GM18861 (cell line): ENCODE results near the gene CLDN5.

Experiments used
- ATAC-seq: cut with Tn5 transposase; IDR thresholded peaks from one replicate; pipeline ENCODE4 v1.9.1; 2021; ENCODE audit not compliant: unreplicated experiment

The CLDN5 gene

GRCh38 chr22:19507534-19507861 lies 16.7 kb downstream of the CLDN5 start:
- no peak for ATAC-seq

GRCh38 chr22:19506212-19506611 lies 18.0 kb downstream of the CLDN5 start:
- ATAC-seq: no peak

GRCh38 chr22:19505735-19506126 lies 18.5 kb downstream of the CLDN5 start:
- no peak for ATAC-seq

DNA sequence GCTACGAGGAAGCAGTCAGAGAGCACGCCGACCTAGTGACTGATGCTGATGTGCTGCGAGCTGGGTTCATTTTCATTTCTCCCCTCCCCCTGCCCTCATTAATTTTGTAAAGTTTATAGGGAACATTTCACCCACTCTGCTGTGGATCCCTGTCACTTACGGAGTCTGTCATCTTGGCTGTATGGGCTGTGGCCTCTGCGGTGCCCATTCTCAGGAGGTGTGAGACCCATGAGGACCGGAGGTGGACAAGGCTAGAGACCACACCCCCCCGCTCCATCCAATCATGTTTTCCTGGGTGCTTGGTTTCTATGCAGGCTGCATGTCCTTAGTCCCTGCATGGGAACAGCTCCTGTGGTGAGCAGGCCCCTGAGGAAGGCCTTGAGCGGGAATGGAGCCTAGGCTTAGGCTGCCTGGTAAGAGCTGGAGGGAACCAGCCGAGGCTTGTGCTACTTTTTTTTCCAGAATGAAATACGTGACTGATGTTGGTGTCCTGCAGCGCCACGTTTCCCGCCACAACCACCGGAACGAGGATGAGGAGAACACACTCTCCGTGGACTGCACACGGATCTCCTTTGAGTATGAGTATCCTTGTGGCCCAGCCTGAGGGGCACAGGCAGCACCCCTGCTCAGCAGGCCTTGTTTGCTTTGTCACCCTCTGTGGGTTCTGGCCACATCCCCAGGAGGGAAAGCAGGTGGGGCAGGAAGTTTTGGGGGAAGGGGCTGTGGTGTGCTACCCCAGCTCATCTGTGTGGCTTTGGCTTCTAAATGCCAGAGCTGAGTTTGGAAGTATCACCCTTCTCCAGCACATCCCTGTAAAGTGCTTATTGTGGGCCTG lies 19.1 kb downstream of the CLDN5 start:
- ATAC-seq: no peak

DNA sequence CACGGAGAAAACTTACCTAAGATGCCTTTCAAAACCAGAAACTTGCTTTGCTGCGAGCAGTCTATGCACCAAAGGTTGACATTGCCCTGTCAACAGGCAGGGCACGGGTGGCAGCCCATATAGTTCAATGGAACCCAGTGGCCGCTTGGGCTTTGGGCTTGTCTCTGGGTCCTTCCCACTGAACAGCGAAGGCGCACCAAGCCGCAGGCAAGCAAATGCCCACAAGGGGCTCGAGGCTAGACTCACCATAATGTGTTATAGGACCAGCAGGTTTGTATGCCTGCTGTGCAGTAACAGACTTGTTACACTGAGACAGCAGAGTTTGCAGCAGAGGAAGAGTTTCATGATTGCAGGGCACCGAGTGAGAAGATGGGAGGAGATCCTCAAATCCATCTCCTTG lies 20.3 kb downstream of the CLDN5 start:
- ATAC-seq: no peak

GRCh38 chr22:19503367-19503766 lies 20.8 kb downstream of the CLDN5 start:
- no peak for ATAC-seq

DNA sequence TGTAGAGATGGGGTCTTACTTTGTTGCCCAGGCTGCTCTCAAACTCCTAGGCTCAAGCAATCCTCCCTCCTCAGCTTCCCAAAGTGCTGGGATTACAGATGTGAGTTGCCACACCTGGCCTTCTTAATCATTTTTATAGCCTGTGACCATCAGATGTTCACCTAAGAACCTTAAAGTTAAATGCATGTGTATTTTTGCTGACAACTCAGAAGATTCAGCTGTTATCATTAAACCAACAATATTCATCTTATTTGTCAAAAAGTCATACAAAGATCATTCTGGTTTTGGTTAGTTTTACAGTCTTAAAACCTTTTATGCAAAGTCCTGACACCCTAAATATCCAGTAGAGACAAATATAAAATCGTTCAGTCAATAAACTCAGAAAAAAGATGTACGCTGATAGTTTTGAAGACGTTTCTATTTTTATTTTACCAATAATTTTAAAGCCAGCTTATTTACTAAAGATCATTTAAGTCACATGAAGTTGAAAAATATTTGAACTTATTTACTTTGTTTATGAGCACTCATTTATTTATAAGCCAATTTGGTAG lies 22.2 kb downstream of the CLDN5 start:
- ATAC-seq: no peak

- no peak for ATAC-seq
Measured at GRCh38 chr22:19499880-19500242, 24.3 kb downstream of the CLDN5 start.

DNA sequence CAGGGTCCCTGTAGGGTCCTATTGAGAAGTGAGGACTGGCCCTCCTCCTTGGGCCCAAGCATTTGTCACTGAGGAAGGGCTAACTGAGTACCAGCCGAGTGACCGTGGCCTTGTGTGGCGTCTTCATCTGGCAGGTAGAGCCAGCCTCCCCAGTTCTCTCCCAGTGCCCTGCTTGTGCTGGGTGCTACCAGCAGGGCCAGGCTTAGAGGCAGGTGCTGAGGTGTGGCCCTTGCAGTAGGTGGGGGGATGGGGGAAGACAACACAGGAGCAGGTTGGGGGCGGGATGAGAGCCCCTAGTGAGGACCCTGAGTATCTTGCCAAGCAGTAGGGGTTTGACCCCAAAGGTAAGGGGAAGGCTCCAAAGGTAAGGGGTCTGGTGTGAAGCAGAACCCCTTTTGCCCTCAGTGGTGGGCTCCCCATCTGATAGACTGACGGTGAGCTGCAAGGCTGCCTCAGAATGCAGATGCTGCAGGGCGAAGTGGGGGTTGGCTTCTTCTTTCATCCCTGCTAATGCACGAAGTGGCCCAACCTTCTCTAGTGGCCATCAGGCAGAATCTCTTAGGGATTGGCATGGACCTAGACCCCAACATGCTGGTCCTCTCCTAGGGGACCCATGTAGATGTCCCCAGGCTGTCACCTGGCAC lies 24.9 kb downstream of the CLDN5 start:
- no peak for ATAC-seq

DNA sequence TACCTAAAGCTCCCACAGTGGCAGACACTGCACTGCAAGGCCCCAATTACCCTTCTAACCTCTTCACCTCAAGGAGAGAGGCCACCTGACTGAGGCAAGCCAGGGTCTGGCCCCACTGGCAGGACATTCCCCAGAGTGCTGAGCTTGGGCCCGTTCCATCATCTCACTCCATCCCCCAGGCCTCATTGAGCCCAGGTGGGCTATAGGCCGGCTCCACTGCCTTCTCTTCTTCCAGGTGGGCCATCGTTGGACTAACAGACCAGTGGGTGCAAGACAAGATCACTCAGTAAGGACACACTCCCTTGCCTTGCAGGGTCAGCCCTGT lies 25.4 kb downstream of the CLDN5 start:
- no peak for ATAC-seq

- no peak for ATAC-seq
Measured at GRCh38 chr22:19498154-19498865, 25.9 kb downstream of the CLDN5 start.

DNA sequence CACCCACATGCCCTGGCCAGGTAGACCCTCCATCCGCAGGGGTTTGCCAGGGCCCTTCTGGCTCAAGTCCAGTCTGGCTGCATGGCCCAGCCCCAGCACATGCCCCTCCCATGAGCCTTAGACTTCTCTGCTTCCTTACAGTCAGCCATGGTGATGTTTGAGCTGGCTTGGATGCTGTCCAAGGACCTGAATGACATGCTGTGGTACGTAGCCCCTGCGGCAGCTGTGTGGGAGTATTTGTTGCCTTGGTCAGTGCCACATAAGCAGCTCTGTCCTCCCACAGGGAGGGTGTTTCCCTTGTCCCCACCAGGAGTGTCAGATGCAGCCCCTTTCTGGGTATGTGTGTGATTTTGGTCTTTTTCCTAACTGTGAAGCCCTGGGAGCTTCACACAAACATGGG lies 27.0 kb downstream of the CLDN5 start:
- no peak for ATAC-seq

DNA sequence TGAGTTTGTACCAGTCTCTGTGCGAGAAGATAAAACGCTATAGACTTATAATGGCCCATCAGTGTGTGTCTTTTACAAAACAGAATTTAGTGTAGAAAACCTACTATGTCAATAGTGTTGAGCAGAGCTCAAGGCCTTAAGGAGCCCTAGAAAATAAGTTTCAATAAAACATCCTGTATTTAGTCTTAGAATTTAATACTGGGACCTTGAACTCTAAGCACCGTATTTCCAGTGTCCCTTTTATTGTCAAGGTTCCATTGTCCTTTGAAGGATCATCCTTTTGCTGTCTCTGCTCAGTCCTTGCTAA lies 27.9 kb downstream of the CLDN5 start:
- no peak for ATAC-seq

DNA sequence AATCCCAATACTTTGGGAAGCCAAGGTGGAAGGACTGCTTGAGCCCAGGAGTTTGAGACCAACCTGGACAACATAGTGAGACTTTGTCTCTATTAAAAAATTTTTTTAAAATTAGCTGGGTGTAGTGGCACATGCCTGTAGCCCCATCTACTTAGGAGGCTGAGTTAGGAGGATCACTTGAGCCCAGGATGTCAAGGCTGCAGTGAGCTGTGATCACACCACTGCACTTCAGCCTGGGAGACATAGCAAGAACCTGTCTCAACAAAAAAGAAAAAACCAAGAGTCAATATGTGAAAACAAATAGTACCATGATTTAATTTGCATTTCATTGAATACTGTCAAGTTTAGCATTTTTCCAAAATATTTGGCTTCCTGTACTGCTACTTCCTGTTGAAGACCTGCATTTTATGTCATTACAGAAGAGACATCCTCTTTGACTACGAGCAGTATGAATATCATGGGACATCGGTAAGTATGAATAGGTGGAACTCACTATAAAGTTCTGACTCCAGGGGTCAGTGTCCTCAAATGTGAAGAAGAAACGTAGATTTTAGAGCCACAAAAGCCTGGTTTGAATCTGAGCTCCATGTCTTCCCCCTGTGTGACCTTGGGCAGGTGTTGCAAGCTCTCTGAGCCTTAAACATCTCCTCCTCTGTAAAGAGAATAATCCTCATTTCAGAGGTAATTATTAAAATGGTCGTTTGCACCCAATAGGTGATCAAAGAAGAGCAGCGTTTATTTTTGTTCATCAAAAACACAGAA lies 28.5 kb downstream of the CLDN5 start:
- ATAC-seq: no peak

- ATAC-seq: no peak
Measured at GRCh38 chr22:19494676-19495173, 29.5 kb downstream of the CLDN5 start.

DNA sequence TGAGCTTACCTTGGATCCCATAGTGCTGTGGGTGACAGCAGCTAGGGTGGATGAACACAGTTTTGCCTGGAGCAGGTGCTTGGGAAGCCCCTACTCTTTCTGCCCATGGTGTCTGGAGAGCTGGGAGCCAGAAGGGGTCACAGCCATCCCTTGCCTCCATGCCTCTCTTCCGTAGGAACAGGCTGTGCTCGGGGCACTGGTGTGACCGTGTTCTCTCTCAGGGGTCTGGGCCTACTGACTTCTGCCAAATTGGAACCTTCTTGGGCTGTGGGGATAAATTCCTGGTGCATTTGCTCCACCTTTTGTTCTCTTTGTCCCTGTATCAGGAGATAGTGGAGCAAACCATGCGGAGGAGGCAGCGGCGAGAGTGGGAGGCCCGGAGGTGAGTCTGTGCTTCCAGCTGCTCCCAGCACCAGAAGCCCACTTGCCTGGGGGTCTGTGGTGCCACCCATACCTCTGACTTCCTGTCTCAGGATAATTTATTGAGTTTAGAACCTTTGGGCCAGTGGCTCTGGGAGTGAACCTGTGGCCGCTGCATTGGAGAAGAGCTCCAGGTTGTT lies 30.1 kb downstream of the CLDN5 start:
- ATAC-seq: no peak

GRCh38 chr22:19492504-19493174 lies 31.6 kb downstream of the CLDN5 start:
- no peak for ATAC-seq

DNA sequence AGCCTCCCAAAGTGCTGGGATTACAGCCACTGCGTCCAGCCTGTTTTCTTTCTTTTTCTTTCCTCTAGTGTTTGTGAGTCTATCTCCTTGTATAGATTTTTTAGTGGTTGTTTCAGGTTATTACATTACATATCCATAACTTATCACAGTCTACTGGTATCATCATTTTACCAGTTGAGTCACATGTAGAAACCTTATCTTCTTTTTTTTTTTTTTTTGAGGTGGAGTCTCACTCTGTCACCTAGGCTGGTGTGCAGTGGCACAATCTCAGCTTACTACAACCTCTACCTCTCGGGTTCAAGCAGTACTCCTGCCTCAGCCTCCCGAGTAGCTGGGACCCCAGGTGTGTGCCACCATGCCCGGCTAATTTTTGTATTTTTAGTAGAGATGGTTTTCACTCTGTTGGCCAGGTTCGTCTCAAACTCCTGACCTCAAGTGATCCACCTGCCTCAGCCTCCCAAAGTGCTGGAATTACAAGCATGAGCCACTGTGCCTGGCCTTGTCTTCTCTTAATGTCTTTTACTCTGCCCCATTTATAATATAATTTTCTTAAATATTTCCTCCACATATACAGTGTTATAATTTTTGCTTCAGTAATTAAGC lies 33.5 kb downstream of the CLDN5 start:
- no peak for ATAC-seq

DNA sequence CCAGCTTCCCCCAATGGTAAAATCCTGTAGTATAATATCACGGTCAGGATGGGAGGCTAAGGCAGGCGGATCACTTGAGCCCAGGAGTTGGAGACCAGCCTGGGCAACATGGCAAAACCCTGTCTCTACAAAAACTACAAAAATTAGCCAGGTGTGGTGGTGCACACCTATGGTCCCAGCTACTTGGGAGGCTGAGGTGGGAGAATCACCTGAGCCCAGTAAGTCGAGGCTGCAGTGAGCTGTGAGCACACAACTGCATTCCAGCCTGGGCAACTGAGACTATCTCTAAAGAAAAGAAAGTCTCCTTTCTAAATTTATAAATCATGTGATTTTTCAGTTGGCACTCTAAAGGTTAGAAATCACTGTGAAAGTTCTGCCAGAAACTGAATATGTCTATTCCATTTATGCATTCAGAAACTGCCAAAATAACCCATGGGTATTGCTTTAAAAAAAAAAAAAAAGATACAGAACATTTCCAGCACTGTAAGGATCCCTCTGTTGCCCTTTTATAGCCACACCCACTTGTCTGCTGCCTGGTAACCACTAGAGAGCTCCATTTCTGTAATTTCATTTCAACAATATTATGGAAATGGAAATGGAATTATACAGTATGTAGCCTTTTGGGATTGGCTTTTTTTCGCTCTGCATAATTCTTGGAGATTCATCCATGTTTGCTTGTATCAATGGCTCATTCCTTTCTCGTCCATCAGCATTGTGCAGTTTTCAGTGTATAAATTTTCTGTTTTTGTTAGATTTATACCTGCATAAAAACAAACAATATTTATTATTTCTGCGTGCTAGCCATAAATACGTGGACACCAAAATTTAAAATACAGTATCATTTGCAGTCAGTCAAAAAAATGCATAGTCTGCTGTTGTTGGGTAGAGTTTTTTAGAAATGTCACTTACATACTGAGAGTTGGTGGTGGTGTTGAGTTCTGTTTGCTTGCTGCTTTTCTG lies 35.0 kb downstream of the CLDN5 start:
- ATAC-seq: no peak
